ENCODE results near the gene SEMA5A.

Gene SEMA5A

GRCh38 chr5:9444346-9444745 is 101.5 kb downstream of the SEMA5A start:
- DNase-seq (ENCODE audit: low read depth in 4 of 4, low spot score in 1 of 4), result no peak

GRCh38 chr5:9441610-9442009 is 104.3 kb downstream of the SEMA5A start:
- DNase-seq (ENCODE audit: low read depth in 4 of 4, low spot score in 1 of 4), result no peak

GRCh38 chr5:9440517-9440916 is 105.4 kb downstream of the SEMA5A start:
- no peak for DNase-seq (ENCODE audit: low read depth in 4 of 4, low spot score in 1 of 4)

DNA sequence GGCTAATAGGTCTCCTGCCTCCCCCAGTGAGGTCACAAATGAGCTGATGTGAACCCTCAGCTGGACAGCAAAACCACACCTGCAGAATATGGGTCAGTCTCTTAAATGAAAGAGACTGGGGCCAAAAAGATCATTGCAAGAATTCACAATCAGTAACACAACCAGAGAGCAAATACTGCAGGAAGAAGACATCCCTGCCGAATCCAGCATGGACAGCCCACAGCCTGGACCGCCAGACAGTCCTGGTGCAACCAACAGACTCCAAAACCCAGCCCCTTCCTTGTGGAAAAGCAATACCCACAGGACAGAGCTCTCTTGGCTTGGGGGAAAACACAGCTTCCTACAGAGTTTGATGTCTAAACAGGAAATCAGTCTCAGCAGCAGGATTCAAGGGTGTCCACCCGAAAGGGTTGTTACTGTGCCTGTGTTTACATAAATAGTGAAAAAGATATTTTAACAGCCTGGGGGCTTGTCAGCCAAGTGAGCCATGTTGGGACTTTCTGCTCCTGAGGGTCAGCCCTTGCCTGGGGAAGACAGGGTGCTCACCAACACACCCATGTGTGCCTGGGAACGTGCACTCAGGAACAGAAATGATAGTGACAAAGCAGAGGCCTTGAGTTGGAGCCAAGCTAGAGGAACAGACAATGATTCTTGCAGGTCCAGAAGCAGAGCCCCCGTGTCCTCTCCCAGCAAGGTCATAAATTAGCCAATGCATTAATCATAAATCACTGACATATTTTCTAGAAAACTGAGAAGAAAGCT is 106.2 kb downstream of the SEMA5A start:
- no peak for DNase-seq (ENCODE audit: low read depth in 4 of 4, low spot score in 1 of 4)

GRCh38 chr5:9438596-9439354 is 107.1 kb downstream of the SEMA5A start:
- DNase-seq (ENCODE audit: low read depth in 4 of 4, low spot score in 1 of 4), result no peak

GRCh38 chr5:9437741-9438240 is 108.1 kb downstream of the SEMA5A start:
- DNase-seq (ENCODE audit: low read depth in 4 of 4, low spot score in 1 of 4), result no peak

GRCh38 chr5:9431496-9432258 is 114.2 kb downstream of the SEMA5A start:
- no peak for DNase-seq (ENCODE audit: low read depth in 4 of 4, low spot score in 1 of 4)

- no peak for DNase-seq (ENCODE audit: low read depth in 4 of 4, low spot score in 1 of 4)
Observed at GRCh38 chr5:9431151-9431495, 114.8 kb downstream of the SEMA5A start.

DNA sequence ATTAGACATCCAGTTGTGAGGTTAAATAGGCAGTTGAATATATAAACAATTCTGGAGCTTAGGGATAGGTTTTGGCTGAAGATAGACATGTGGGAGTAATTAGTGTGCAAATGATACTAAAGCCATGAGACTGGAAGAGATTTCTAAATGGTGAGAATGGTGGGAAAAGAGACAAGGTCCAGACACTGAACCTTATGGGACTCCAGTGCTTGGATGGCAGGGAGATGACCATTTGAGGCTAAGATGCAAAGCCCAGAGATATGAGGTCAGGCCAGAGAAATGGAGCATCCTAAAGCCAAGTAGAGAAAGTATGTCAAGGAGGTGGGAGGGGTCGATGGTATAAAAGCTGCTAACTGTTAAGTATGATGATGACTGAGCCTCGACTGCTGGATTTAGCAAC is 115.6 kb downstream of the SEMA5A start:
- no peak for DNase-seq (ENCODE audit: low read depth in 4 of 4, low spot score in 1 of 4)

DNA sequence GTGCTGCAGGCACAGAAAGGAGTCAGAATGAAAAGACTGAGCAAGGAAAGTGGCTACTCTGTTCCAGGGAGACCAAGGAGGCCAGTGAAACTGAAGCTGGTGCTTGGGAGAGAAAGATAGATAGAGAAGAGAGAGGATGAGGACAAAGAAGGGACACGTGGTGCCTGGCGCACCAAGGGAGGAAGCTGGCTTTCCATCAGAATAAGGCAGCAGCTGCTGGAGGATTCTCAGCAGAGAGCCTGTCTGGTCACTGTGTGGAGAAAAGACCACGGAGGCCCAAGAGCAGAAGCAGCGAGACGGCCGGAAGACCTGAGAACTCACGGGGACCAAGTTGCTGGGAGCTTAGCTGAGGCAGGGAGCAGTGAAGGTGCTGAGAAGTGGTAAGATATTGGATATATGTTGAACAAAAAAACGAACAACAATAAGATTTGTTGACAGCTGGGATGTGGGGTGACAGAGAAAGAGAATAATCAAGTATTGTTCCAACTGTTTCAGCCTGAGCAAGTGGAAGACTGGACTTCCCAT is 116.1 kb downstream of the SEMA5A start:
- no peak for DNase-seq (ENCODE audit: low read depth in 4 of 4, low spot score in 1 of 4)

DNA sequence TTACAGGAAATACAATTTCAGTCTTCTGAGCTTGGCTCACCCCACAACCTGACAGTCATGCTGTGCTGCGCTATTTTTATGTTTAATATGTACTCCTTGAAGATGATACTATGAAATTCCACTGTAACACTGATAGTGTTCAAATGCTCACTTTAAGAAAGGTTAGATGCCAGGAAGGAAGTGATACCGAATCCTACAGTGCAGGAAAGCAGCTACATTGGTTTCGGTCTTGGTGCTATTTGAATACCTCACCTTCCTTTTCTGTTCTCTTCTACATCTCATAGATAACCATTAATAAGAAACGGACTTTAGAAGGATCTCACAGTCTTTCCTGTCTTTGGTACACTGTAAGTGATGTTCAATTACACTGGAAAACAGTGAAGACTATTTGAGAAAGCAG is 117.6 kb downstream of the SEMA5A start:
- DNase-seq (ENCODE audit: low read depth in 4 of 4, low spot score in 1 of 4), result no peak

DNA sequence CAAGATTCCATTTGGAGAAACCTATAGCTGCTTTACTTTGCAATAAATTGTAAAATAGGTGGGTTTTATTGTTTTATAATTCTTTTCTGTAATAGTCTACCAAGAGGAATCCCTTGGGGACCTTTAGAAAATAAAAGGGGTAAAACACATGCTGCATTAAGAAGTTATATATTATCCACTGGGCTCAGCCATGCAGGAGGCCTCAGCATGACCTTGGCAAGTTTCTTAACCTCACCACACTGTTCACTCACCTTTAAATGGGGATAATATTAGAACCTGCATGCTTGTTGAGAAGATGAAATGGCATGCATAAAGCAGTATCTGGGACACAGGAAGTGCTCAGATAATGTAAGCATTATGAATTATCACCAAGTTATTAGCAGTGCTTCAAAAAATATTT is 120.2 kb downstream of the SEMA5A start:
- DNase-seq (ENCODE audit: low read depth in 4 of 4, low spot score in 1 of 4), result no peak

GRCh38 chr5:9423571-9423970 is 122.3 kb downstream of the SEMA5A start:
- DNase-seq (ENCODE audit: low read depth in 4 of 4, low spot score in 1 of 4), result no peak

DNA sequence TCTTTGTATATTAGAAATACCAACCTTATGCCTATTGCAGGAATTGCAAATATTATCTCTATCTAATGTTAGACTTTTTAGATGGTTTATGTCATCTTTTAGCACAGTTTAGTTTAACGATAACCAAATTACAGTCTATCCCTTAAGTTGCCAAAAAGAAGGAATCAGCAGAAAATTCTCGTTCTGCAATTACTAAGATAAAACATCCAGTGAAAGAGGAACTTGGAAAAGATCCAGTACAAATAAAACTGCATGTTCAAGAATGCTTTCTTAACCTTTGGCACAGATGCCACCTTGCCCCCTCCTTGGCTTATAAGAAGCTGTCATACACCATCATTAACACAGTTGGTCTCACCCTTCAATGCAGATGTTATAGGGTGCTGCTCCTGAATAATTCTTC is 124.0 kb downstream of the SEMA5A start:
- DNase-seq (ENCODE audit: low read depth in 4 of 4, low spot score in 1 of 4), result no peak

DNA sequence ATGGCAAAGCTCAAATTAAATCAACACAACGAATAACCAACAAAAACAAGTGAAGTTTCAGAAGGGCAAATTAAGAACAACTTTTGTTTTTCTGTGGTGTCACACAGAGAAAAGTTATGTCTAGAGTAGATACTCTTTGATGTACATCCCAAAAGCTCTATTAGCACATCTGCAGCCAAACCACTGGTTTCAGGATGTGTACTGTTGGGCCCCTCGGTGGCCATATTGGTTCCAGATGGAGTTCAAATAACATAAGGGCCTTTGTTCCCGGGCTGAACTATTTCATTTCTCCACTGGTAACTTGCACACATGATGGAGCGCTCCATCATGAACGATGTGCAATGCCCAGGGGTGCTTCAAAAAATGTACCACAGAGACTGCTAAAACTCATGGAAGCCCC is 126.1 kb downstream of the SEMA5A start:
- DNase-seq (ENCODE audit: low read depth in 4 of 4, low spot score in 1 of 4), result no peak

DNA sequence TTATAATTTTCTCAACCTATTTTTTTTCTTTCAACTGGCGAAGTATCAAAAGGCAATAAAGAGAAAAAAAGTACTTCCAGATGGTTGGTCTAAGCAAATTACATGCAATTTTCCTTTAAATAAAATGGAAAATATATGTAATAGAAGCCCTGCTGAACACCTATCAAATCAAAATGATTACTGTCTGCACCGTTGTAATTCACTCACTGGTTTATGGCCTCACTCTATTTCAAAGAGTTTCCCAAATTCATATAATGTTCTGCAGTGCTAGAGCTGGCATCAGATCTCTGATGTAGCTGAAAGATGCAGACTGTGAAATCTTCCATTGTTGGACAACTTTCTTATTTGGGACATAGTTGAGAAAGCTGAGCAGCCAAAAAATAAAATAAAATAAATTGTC is 130.3 kb downstream of the SEMA5A start:
- DNase-seq (ENCODE audit: low read depth in 4 of 4, low spot score in 1 of 4), result no peak

DNA sequence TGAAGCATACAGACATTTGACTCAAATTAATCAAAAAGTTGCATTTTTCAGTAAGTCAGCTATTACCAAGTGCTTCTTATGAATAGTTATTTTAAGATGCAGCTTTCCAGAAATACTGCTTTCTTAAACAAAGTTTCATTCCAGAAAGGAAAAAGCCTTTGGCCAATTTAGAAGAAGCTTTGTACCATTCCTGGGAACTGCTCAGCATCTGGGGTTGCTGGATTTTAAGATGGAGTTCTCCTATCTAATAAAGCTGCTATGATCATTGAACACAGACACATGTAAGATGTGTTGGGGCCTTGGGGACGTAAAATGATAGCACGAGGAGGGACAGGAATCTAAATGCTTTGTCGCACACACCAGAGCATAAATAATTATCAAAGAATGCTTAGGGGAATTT is 130.8 kb downstream of the SEMA5A start:
- DNase-seq (ENCODE audit: low read depth in 4 of 4, low spot score in 1 of 4), result no peak

DNA sequence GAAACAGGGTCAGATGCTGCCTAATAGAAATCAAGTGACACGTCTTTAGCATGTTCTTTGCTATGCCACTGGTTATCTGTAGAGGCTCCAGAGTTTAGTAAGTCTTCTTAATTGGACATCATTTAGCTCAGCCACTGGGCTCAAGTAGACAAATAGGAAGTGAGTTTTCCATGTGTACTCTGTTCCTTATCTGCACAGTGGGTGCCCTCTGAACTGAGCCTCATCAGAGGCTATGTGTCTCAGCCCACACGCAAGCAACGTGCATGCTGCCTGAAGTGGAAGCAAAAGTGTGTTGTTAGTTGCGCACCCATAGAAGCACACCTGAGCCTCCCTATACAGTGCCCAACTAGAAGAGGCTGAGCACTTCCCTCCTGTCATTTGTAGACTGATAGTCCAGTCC is 134.7 kb downstream of the SEMA5A start:
- DNase-seq (ENCODE audit: low read depth in 4 of 4, low spot score in 1 of 4), result no peak

- DNase-seq (ENCODE audit: low read depth in 4 of 4, low spot score in 1 of 4), result no peak
Observed at GRCh38 chr5:9409413-9409960, 136.4 kb downstream of the SEMA5A start.

GRCh38 chr5:9408964-9409363 is 136.9 kb downstream of the SEMA5A start:
- no peak for DNase-seq (ENCODE audit: low read depth in 4 of 4, low spot score in 1 of 4)

DNA sequence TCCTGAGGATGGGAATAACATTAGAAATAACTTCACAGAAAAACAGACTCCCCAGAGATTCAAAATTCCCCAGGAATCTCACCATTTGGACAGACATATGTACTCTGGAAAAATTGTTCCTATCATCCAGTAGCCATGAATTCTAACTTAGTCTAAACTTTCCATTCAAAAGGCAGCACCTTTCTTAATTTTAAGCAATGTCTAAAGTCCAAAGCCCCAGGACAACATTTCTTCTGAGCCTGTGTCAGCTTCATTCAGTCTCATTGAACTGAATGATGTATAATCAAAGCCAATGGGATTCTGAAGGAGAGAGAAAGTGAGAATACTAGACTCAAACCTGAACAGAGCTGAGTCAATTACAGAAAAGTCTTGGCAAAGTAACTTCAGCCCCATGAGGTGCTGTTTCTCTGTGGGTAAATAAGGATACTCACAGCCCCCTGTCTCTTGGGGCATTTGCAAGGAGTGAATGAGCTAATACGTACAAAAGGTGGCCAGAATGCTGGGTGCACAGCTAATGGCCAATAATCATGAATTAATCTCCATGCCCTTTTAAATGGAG is 140.6 kb downstream of the SEMA5A start:
- DNase-seq (ENCODE audit: low read depth in 4 of 4, low spot score in 1 of 4), result no peak

Data from stimulated activated CD4-positive, alpha-beta T cell treated with anti-CD3 and anti-CD28 coated beads, Interleukin-1b, Interleukin-23, amount 100 ng/mL, for 24 hours (primary cell).